A549 (cell line): ENCODE results near the gene CFAP73. TPM values are rescaled to one million over a fixed set of nuclear protein-coding genes. Genes with fewer than 3 reads are reported as not detected.

ENCODE experiments used
- ATAC-seq, 2 experiments: fragments of 200-7000 bp in 1 of 2; fragments of >200 bp in 1 of 2; cut with Nextera tagmentation in 1 of 2; cut with Tn5 transposase in 1 of 2; 3 replicates each; pipeline versions ENCODE4 v1.8.0 to v1.9.1; 2018 to 2020; ENCODE audit warnings: mild to moderate bottlenecking in 1 of 2, moderate library complexity in 1 of 2
- CTCF ChIA-PET: fragments of 300-600 bp; sonication (Branson Sonifier 250); formaldehyde crosslinking; extraction: SDS; loops from one replicate; lab custom pipeline; 2021; ENCODE audit warnings: antibody characterized with exemption, inconsistent platforms; lab: Yijun Ruan, JAX
- POLR2A ChIA-PET: fragments of 350-600 bp; formaldehyde crosslinking; extraction: SDS; loops from one replicate; lab custom pipeline; 2021; ENCODE audit warnings: antibody characterized with exemption, inconsistent platforms; lab: Yijun Ruan, JAX
- DNase-seq, 2 experiments: peaks; one replicate each; pipeline versions ENCODE4 v3.0.0 to v3.0.0-alpha.2; 2011 to 2016; ENCODE audit warnings: low read depth in 1 of 2, low spot score in 1 of 2
- FAIRE-seq: peaks from 2 replicates; lab custom pipeline; 2011; peaks lifted over from hg19 to GRCh38; lab: Jason Lieb, UNC
- H3K27ac ChIP-seq, 2 experiments: fragments of >200 bp; sonication (Bioruptor Twin); formaldehyde crosslinking; 3 replicates each; pipeline ENCODE4 v1.5.1; 2016 to 2017
- H3K4me1 ChIP-seq: fragments of >200 bp; sonication (Bioruptor Twin); formaldehyde crosslinking; 3 replicates; pipeline ENCODE4 v1.6.1; 2016
- H3K4me2 ChIP-seq: fragments of >200 bp; sonication (Bioruptor Twin); formaldehyde crosslinking; 3 replicates; pipeline ENCODE4 v1.6.1; 2016
- H3K4me3 ChIP-seq: fragments of >200 bp; sonication (Bioruptor Twin); formaldehyde crosslinking; 3 replicates; pipeline ENCODE4 v1.5.1; 2016
- H3K9me3 ChIP-seq: fragments of >200 bp; sonication (Bioruptor Twin); formaldehyde crosslinking; 3 replicates; pipeline ENCODE4 v1.6.1; 2016
- ATOH8 ChIP-seq: fragments of 250-450 bp; sonication (Bioruptor Pico); IDR thresholded peaks from 2 replicates; pipeline ENCODE4 v1.5.0; 2020; ENCODE audit warnings: low read depth, mild to moderate bottlenecking, moderate library complexity
- EHMT2 ChIP-seq: fragments of 200-600 bp; sonication (generic); IDR thresholded peaks from 2 replicates; pipeline ENCODE4 v1.6.1; 2016; ENCODE audit warnings: antibody characterized with exemption, low read depth, mild to moderate bottlenecking, moderate library complexity
- FOSL2 ChIP-seq, 2 experiments: fragments of 450-650 bp in 1 of 2; fragments of >200 bp in 1 of 2; sonication (Bioruptor Twin) in 1 of 2; formaldehyde crosslinking; IDR thresholded peaks; 2 replicates each; pipeline versions ENCODE4 v1.5.0 to v1.6.1; 2016 to 2020; ENCODE audit warnings: mild to moderate bottlenecking in 1 of 2, moderate library complexity in 1 of 2
- JUNB ChIP-seq: fragments of >200 bp; sonication (Bioruptor Twin); formaldehyde crosslinking; IDR thresholded peaks from 2 replicates; pipeline ENCODE4 v1.6.1; 2016
- KDM5A ChIP-seq: fragments of 200-600 bp; sonication (generic); IDR thresholded peaks from 2 replicates; pipeline ENCODE4 v1.6.1; 2016; ENCODE audit warnings: antibody characterized with exemption, mild to moderate bottlenecking
- PHF8 ChIP-seq: fragments of 200-600 bp; sonication (generic); IDR thresholded peaks from 2 replicates; pipeline ENCODE4 v1.6.1; 2016; ENCODE audit warnings: low read depth, mild to moderate bottlenecking, antibody characterized with exemption, moderate library complexity, borderline replicate concordance
- RAD21 ChIP-seq, 2 experiments: fragments of >200 bp in 1 of 2; sonication (Bioruptor Twin) in 1 of 2; formaldehyde crosslinking in 1 of 2; IDR thresholded peaks in 1 of 2; conservative IDR thresholded peaks in 1 of 2; 2 replicates in 1 of 2; 3 replicates in 1 of 2; pipeline ENCODE4 v1.6.1; 2012 to 2018; ENCODE audit warnings: inconsistent platforms in 1 of 2
- SREBF2 ChIP-seq: fragments of 450-650 bp; IDR thresholded peaks from 2 replicates; pipeline ENCODE4 v1.6.1; 2014; ENCODE audit warnings: mild to moderate bottlenecking, moderate library complexity
- USF2 ChIP-seq: fragments of 450-650 bp; IDR thresholded peaks from 2 replicates; pipeline ENCODE4 v1.6.1; 2014; ENCODE audit warnings: antibody characterized with exemption
- WGBS: methylation state at CpG from one replicate; pipeline ENCODE4 v1.1.6; 2017; ENCODE audit errors: missing lambda C conversion rate; 5-methylcytosine and 5-hydroxymethylcytosine counted together
- polyA plus RNA-seq, 4 experiments: library from polyadenylated mRNA; depleted of rRNA in 3 of 4; stranded (reverse); fragments of >200 nt; fragmentation: RNase III in 1 of 4; extraction: RNeasy Plus Mini Kit Qiagen cat#74134 plus additional on column Dnase treatment in 1 of 4; gene quantifications; 2 replicates in 3 of 4; 3 replicates in 1 of 4; pipeline ENCODE4 v1.2.3, GENCODE V29; 2011 to 2017
- TF ChIP-seq, protein P1 (sequence below): IDR thresholded peaks from 2 replicates; pipeline ENCODE4 v1.6.1; 2012

CFAP73 gene
- polyA plus RNA-seq, 2 of the 4 experiments (the other 2 are of a cell fraction) = 0.05 TPM; not detected in 1

DNA sequence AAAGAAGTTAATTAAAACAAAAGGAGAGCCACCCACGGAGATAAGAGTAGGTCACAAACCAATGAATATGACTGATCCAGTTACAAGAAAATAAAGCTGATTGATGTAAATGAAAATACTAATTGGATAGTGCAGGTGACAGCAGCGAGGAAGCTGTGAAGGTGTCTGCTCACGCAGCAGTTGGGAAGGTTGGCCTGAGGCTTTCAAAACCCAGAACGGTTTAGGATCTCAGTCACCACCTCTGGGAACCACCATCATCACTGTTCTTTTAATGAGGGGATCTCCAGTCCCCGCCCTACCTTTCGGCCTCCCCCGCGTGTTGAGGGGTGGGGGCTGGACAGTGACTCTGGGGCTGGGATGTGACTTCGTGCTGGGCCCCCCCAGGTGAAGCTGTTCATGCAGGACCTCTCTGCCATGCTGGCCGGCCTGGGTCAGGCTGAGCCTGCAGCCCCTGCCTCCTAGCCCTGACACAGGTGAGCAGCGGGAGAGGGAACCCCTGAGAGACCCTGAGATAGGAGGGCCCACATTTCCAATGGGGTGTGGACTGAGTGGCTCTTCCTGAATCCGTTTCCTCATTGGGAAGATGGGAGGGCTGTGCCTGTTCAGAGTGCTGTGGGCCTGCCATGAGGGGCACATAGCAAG, 7.8 kb downstream of the CFAP73 start:
- POLR2A ChIA-PET = no interaction called here
- H3K4me2 ChIP-seq = no peak overlapping the region
- no peak for DNase-seq
- TF ChIP-seq KDM5A = no peak
- CTCF ChIA-PET = interaction anchor here (0.8 to 11.0 kb wide), 5 partner anchors 10 to 107 kb away, joined by 3 to 142 read pairs (median 8); no protein-coding TSS in a partner anchor
- no peak for ATAC-seq
- peaks cover 6% of the 10 kb centered on the region for H3K4me1 ChIP-seq
- FAIRE-seq = no peak
- H3K9me3 ChIP-seq = no peaks in the 10 kb centered on the region
- WGBS = 92% methylated on average over 12 of the region's 12 CpGs
- H3K27ac ChIP-seq = no peak overlapping the region
- no peak overlapping the region for H3K4me3 ChIP-seq

DNA sequence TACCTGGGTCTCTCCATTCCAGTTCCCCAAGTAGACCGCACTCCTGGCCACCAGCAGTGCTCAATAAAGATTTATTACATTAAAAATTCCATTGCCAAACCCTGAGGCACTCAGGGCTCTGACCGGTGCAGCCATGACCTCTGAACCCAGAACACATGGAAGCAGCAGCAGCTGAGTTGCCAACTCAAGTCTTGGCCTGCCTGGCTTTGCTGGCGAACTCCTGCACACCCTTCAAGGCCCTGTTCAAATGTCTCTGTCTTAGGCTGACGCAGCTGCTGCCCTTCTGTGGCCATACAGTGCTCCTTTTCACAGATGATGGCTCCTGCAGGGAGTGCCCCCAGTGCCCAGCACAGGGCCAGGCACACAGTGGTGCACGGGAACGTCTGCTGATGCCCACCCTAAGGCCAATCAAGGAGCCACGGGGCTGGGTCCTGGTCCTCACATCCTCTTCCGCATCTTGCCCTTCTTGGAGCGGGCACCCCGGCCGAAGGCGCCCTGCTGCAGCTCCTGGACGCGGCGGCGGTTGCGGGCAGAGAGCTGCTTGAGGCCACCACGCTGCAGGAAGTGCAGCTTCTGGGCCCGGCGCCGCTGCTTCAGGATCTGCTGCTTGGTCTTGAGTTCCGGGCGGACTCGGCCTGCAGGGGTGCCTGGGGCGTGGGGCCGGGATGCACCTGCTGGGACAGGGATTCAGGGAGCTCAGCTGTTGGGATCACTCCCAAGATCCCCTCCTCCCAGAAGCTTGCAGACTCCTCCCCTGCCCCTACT, 9.1 kb downstream of the CFAP73 start:
- ATAC-seq = no peak
- TF ChIP-seq SREBF2 = no peak
- TF ChIP-seq, all 56 proteins: peak for 0
- ChIA-PET POLR2A (no interaction called here), CTCF (interaction anchor here (0.9 to 11.0 kb wide), 5 partner anchors 13 to 109 kb away, joined by 3 to 142 read pairs (median 8); no protein-coding TSS in a partner anchor)
- 95% methylated on average over 23 of the region's 26 CpGs for WGBS
- Histone ChIP-seq H3K27ac (no peak overlapping the region), H3K4me3 (no peak overlapping the region), H3K4me1 (peaks cover 12% of the 10 kb centered on the region), H3K4me2 (no peak overlapping the region), H3K9me3 (no peaks in the 10 kb centered on the region)
- FAIRE-seq = no peak
- DNase-seq = no peak

DNA sequence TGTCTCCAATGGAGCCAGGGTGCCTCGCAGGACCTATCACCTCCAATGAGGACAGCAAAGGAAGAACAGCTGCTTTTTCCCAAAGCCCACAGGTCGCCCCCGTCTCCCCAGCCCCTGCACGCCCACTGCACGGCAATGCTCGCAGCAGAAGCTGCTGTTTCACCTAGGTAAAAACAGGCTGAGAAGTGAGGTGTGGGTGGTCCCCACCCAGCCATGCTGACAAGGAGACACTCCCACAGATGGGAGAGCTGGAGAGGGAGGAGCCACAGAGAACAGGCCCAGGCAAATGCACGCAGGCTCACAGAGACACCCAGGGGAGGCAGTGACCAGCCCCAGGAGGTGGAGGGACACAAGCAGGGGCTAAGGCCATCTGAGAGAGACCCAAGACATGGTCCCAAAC, 10.4 kb downstream of the CFAP73 start:
- peak overlapping the region; percentile 28 to 66; a peak in 3 of 6 replicates for H3K27ac ChIP-seq
- no peak for FAIRE-seq
- CTCF ChIA-PET = interaction anchor here (1.0 to 5.1 kb wide), 5 partner anchors 9 to 111 kb away, joined by 3 to 38 read pairs (median 4); no protein-coding TSS in a partner anchor
- no peak overlapping the region for H3K4me3 ChIP-seq
- WGBS = 96% methylated on average over 6 of the region's 7 CpGs
- no peak for ATAC-seq
- no peak overlapping the region for H3K4me2 ChIP-seq
- peaks cover 12% of the 10 kb centered on the region for H3K4me1 ChIP-seq
- H3K9me3 ChIP-seq = no peaks in the 10 kb centered on the region
- TF ChIP-seq USF2 (no peak), EHMT2 (no peak), FOSL2 (IDR thresholded peaks at IDR 0.05) (no peak), FOSL2 (CRISPR knock-in tag; IDR thresholded peaks at IDR 0.05) (no peak)
- POLR2A ChIA-PET = no interaction called here
- DNase-seq = no peak

DNA sequence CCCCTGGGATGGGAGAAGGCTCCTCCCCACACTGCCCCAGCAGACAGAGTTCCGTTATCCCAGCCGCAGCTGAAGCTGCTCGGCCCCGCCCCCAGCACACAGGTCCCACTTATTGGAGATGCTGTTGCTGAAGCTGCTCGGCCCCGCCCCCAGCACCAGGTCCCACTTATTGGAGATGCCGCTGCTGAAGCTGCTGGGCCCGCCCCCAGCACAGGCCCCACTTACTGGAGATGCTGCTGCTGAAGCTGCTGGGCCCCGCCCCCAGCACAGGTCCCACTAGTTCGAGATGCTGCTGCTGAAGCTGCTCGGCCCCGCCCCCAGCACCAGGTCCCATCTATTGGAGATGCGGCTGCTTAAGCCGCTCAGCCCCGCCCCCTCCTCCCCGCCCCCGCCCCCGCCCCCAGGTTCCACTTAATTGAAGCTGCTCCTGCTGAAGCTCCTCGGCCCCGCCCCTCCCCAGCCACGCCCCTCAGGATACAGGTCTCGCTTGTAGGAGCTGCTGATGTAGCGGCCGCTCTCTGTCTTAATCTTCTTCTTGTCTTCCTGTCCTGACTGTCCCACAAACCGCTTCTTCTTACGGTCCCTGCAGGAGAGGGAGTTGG, 12.0 kb downstream of the CFAP73 start:
- no peak overlapping the region for H3K4me2 ChIP-seq
- ATAC-seq = peak; percentile 8 to 73; a peak in 3 of 6 replicates
- CTCF ChIA-PET = interaction anchor here (0.7 to 5.1 kb wide), 5 partner anchors 9 to 113 kb away, joined by 4 to 38 read pairs (median 4); no protein-coding TSS in a partner anchor
- H3K9me3 ChIP-seq = no peaks in the 10 kb centered on the region
- 62% methylated on average over 16 of the region's 26 CpGs for WGBS
- DNase-seq = peak; percentile 48 to 85
- POLR2A ChIA-PET = interaction anchor here (0.6 to 0.8 kb wide), 4 partner anchors 8 to 56 kb away, joined by 3 to 5 read pairs (median 4); partner anchors contain the start of genes DDX54 and RITA1
- TF ChIP-seq SREBF2 = no peak
- no peak overlapping the region for H3K4me3 ChIP-seq
- peaks cover 12% of the 10 kb centered on the region for H3K4me1 ChIP-seq
- no peak for FAIRE-seq
- H3K27ac ChIP-seq = no peak overlapping the region

GRCh38 chr12:113162102-113163029, 12.8 kb downstream of the CFAP73 start:
- H3K4me1 ChIP-seq = peaks cover 12% of the 10 kb centered on the region
- 79% methylated on average over 20 of the region's 25 CpGs for WGBS
- TF ChIP-seq, protein P1, sequence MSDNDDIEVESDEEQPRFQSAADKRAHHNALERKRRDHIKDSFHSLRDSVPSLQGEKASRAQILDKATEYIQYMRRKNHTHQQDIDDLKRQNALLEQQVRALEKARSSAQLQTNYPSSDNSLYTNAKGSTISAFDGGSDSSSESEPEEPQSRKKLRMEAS = no peak
- no peak for TF ChIP-seq RAD21 (conservative IDR thresholded peaks at IDR 0.05 in 1 of 2, IDR thresholded peaks at IDR 0.05 in 1 of 2)
- TF ChIP-seq JUNB = no peak
- TF ChIP-seq ATOH8 (CRISPR knock-in tag) = no peak
- no peak for TF ChIP-seq PHF8
- TF ChIP-seq, all 56 proteins: peak for 0
- CTCF ChIA-PET = interaction anchor here (0.8 to 4.5 kb wide), 5 partner anchors 9 to 114 kb away, joined by 3 to 25 read pairs (median 4); no protein-coding TSS in a partner anchor
- Histone ChIP-seq H3K4me2 (no peak overlapping the region), H3K4me3 (no peak overlapping the region), H3K27ac (no peak overlapping the region), H3K9me3 (no peaks in the 10 kb centered on the region)
- DNase-seq = no peak
- FAIRE-seq = no peak
- peak; percentile 7 to 18; a peak in 3 of 6 replicates for ATAC-seq
- POLR2A ChIA-PET = interaction anchor here (0.6 kb wide), 1 partner anchor 9 kb away, joined by 4 read pairs; no protein-coding TSS in a partner anchor
